Endothelial cell (in vitro differentiated cells): Measurements from ENCODE around the gene DNAJC5G. TPM values are rescaled to one million over a fixed set of nuclear protein-coding genes. Genes with fewer than 3 reads are reported as not detected.

Experiments used
- DNase-seq: peaks from one replicate; pipeline ENCODE4 v3.0.0; 2021; ENCODE audit warnings: low spot score
- H3K27ac Mint-ChIP-seq: one replicate; pipeline ENCODE4 v1.8.0; 2021; ENCODE audit warnings: mixed read lengths, inconsistent platforms; ENCODE audit not compliant: unreplicated experiment
- H3K27me3 Mint-ChIP-seq: one replicate; pipeline ENCODE4 v1.8.0; 2021; ENCODE audit warnings: mild to moderate bottlenecking, moderate library complexity, mixed read lengths, inconsistent platforms; ENCODE audit not compliant: unreplicated experiment
- H3K36me3 Mint-ChIP-seq: one replicate; pipeline ENCODE4 v1.8.0; 2021; ENCODE audit warnings: mild to moderate bottlenecking, low read depth, mixed read lengths, inconsistent platforms; ENCODE audit not compliant: unreplicated experiment
- H3K4me1 Mint-ChIP-seq: one replicate; pipeline ENCODE4 v1.8.0; 2021; ENCODE audit warnings: mild to moderate bottlenecking, mixed read lengths, inconsistent platforms; ENCODE audit not compliant: unreplicated experiment
- H3K4me3 Mint-ChIP-seq: one replicate; pipeline ENCODE4 v1.8.0; 2021; ENCODE audit warnings: mild to moderate bottlenecking, mixed read lengths, inconsistent platforms; ENCODE audit not compliant: unreplicated experiment
- H3K9me3 Mint-ChIP-seq: one replicate; pipeline ENCODE4 v1.8.0; 2021; ENCODE audit warnings: mixed read lengths, inconsistent platforms; ENCODE audit not compliant: unreplicated experiment
- total RNA-seq: library from RNA; stranded (reverse); fragmentation: NEBNext Ultra II Directional; extraction: Animal tissue kit (Norgen Biotek cat#: 25700); gene quantifications from one replicate; pipeline ENCODE4 v1.2.1, GENCODE V29; 2021; ENCODE audit not compliant: unreplicated experiment
- TF ChIP-seq, protein P1 (sequence below): fragments of 200-600 bp; sonication (generic); IDR thresholded peaks from one replicate; pipeline ENCODE4 v1.5.0; 2021; ENCODE audit warnings: antibody characterized with exemption; ENCODE audit not compliant: unreplicated experiment

Gene DNAJC5G
- total RNA-seq, 1 donor from 2014 or later, result not detected

- DNase-seq, result no peak
- Mint-ChIP-seq H3K4me1 (no peaks in the 10 kb centered on the region), H3K4me3 (no peak overlapping the region), H3K9me3 (no peaks in the 10 kb centered on the region), H3K36me3 (peaks cover 31% of the 10 kb centered on the region), H3K27me3 (peaks cover 2% of the 10 kb centered on the region), H3K27ac (no peak overlapping the region)
- TF ChIP-seq, protein P1, sequence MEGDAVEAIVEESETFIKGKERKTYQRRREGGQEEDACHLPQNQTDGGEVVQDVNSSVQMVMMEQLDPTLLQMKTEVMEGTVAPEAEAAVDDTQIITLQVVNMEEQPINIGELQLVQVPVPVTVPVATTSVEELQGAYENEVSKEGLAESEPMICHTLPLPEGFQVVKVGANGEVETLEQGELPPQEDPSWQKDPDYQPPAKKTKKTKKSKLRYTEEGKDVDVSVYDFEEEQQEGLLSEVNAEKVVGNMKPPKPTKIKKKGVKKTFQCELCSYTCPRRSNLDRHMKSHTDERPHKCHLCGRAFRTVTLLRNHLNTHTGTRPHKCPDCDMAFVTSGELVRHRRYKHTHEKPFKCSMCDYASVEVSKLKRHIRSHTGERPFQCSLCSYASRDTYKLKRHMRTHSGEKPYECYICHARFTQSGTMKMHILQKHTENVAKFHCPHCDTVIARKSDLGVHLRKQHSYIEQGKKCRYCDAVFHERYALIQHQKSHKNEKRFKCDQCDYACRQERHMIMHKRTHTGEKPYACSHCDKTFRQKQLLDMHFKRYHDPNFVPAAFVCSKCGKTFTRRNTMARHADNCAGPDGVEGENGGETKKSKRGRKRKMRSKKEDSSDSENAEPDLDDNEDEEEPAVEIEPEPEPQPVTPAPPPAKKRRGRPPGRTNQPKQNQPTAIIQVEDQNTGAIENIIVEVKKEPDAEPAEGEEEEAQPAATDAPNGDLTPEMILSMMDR, result no peak
These were observed 33.2 kb upstream of the DNAJC5G start for GRCh38 chr2:27241761-27242613.

GRCh38 chr2:27242614-27242951 lies 32.6 kb upstream of the DNAJC5G start:
- DNase-seq, result no peak
- Mint-ChIP-seq H3K27ac (no peak overlapping the region), H3K27me3 (peaks cover 2% of the 10 kb centered on the region), H3K4me1 (no peaks in the 10 kb centered on the region), H3K36me3 (peaks cover 29% of the 10 kb centered on the region), H3K4me3 (no peak overlapping the region), H3K9me3 (no peaks in the 10 kb centered on the region)
- TF ChIP-seq, protein P1, result no peak

- DNase-seq, result no peak
- Mint-ChIP-seq H3K27ac (no peak overlapping the region), H3K9me3 (no peaks in the 10 kb centered on the region), H3K27me3 (peaks cover 8% of the 10 kb centered on the region), H3K36me3 (peaks cover 29% of the 10 kb centered on the region), H3K4me3 (no peak overlapping the region), H3K4me1 (no peaks in the 10 kb centered on the region)
- TF ChIP-seq, protein P1, result no peak
These were observed 31.7 kb upstream of the DNAJC5G start for GRCh38 chr2:27243391-27244130.

GRCh38 chr2:27245116-27245515 lies 30.1 kb upstream of the DNAJC5G start:
- H3K4me3 Mint-ChIP-seq, result no peak overlapping the region
- peaks cover 26% of the 10 kb centered on the region for H3K36me3 Mint-ChIP-seq
- H3K9me3 Mint-ChIP-seq, result no peaks in the 10 kb centered on the region
- H3K27ac Mint-ChIP-seq, result no peak overlapping the region
- no peak for DNase-seq
- no peaks in the 10 kb centered on the region for H3K4me1 Mint-ChIP-seq
- peaks cover 9% of the 10 kb centered on the region for H3K27me3 Mint-ChIP-seq
- TF ChIP-seq, protein P1, result no peak

DNA sequence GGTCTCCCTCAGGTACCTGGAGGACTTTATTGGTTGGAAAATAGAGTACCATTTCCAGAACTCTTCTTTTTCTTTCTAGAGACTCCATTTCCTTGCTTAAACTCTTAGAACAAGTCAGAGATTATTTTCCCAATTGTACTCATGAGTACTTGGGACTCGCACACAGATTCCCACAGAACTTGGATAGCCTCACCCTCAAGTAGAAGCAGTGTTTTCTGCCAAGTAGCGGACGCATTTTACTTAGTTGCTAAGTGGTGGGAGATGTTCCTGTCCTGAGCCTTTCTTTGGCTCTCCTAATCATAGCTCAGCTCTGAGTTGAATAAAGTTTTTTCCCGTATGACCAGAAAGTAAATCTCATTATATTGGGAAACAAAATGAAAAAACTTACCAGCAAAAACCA lies 29.6 kb upstream of the DNAJC5G start:
- H3K9me3 Mint-ChIP-seq, result no peaks in the 10 kb centered on the region

More for the DNA sequence above, 29.6 kb upstream of the DNAJC5G start:
- Mint-ChIP-seq H3K27me3 (peaks cover 9% of the 10 kb centered on the region), H3K36me3 (peaks cover 21% of the 10 kb centered on the region), H3K27ac (no peak overlapping the region), H3K4me1 (no peaks in the 10 kb centered on the region), H3K4me3 (no peak overlapping the region)
- no peak for DNase-seq
- TF ChIP-seq, protein P1, result no peak
